ENCODE results near the gene MT1HL1.

MT1HL1 gene

GRCh38 chr1:237042892-237043576 is 38.8 kb upstream of the MT1HL1 start:
- no peak for DNase-seq (ENCODE audit: extremely low read depth, low read depth)

GRCh38 chr1:237042526-237042891 is 38.3 kb upstream of the MT1HL1 start:
- no peak for DNase-seq (ENCODE audit: extremely low read depth, low read depth)
- no peak overlapping the region for H3K4me3 ChIP-seq (replicated peaks; ENCODE audit: low read depth, low read length)
- TF ChIP-seq CTCF (IDR thresholded peaks at IDR 0.05; ENCODE audit: low read depth, low read length, missing control alignments): no peak

More at GRCh38 chr1:237042892-237043576, 38.8 kb upstream of the MT1HL1 start:
- H3K4me3 ChIP-seq (replicated peaks; ENCODE audit: low read depth, low read length): no peak overlapping the region
- TF ChIP-seq CTCF (IDR thresholded peaks at IDR 0.05; ENCODE audit: low read depth, low read length, missing control alignments): no peak

DNA sequence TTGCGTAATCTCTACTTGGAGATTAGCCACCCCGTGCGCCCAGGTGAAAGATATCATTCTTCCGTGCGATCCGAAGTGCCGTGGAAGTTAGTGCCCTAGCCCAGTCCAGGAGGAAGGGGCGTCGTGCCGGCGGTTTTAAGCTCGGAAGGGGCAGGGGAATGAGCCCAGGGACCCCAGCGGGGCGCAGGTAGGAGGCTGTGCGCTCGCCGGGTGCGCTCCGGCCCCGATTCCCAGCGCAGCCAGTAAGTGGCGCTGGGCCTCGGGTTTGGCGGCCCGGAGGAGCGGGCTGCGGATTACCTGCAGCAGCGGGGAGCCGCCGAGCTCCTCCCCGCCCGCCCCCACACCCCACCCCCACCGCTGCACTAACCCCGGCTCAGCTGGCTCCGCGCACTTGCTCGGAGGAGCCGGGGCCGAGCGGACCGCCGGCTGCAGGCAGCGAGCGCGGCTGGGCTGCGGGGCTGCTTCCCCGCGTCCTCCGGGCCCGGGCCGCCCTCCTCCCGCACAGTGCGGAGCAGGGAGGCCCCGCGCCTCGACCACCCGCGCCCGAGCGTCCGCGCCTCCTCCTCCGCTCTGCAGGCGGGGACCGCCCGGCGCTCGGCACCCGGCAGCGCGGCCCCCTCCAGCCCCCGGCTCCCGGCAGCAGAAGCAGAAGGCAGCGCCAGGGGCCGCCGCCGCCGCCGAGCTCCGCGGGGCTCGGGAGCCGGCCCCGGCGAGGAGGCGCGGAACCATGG is 37.7 kb upstream of the MT1HL1 start, which contains the start of gene RYR2:
TSS of gene RYR2 (plus strand) at position 390 of the 731 bp plus-strand sequence. CDS start at position 728, 338 bp downstream.
- no peak for DNase-seq (ENCODE audit: extremely low read depth, low read depth)
- H3K4me3 ChIP-seq (replicated peaks; ENCODE audit: low read depth, low read length): no peak within 1 kb of the TSS
- TF ChIP-seq CTCF (IDR thresholded peaks at IDR 0.05; ENCODE audit: low read depth, low read length, missing control alignments): no peak

DNA sequence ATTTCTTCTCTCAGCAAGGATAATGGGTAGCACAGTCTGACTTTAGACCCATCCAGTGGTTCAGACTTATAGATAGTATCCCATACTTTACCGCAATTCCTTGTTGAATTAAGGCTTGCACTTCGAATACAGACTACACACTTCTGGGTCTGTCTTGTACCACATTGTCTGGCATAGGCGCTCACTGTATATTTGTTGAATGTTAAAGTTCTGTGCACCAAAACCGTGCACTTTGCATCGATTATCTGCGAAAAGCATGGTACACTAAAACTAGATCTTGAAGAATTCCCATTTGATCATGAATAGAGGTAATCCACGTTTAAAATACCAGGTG is 37.2 kb upstream of the MT1HL1 start:
- no peak overlapping the region for H3K4me3 ChIP-seq (replicated peaks; ENCODE audit: low read depth, low read length)
- TF ChIP-seq CTCF (IDR thresholded peaks at IDR 0.05; ENCODE audit: low read depth, low read length, missing control alignments): no peak
- DNase-seq (ENCODE audit: extremely low read depth, low read depth): no peak

DNA sequence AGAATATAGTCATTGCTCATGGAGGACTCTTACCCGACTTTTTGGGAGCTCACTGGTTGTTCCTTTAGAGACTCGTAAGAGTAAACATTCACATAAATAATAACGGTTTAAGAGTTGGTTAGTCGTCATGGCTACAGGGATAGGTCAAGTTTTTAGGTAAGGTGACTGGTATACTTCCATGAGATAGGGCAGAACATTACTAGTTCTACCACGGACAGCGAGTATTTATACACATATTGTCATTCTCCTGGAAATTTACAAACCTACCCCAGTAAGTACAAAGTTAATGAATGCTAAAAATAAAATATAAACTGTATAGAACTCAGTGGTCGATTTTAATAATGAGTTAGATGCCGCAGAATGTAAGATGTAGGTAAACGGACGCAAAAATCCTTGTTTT is 36.6 kb upstream of the MT1HL1 start:
- H3K4me3 ChIP-seq (replicated peaks; ENCODE audit: low read depth, low read length): no peak overlapping the region
- DNase-seq (ENCODE audit: extremely low read depth, low read depth): no peak
- TF ChIP-seq CTCF (IDR thresholded peaks at IDR 0.05; ENCODE audit: low read depth, low read length, missing control alignments): no peak

DNA sequence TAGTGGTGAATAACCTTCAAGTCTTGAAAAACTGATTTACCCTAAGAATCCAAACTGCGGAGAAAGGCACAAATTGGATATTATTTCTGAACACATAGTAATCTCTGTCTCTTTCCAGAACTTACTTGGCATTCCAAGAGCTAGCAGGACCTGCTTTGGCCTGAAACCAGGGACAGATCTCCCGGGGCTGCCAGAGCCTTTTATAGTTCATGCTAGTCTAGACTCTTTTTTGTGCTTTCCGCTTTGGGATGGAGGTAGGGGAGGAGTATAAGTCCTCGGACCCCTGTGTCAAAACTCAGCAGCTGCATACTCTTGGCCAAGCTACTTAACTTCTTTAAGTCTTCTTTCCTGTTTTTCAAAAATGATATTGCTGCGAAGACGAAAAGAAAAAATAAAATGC is 34.0 kb upstream of the MT1HL1 start:
- H3K4me3 ChIP-seq (replicated peaks; ENCODE audit: low read depth, low read length): no peak overlapping the region
- TF ChIP-seq CTCF (IDR thresholded peaks at IDR 0.05; ENCODE audit: low read depth, low read length, missing control alignments): no peak
- DNase-seq (ENCODE audit: extremely low read depth, low read depth): no peak

Measured in HFF-Myc (cell line).